ENCODE data around the gene NEO1. TPM values are rescaled to one million over a fixed set of nuclear protein-coding genes. Genes with fewer than 3 reads are reported as not detected.

Gene NEO1
- total RNA-seq, 4 donors from 2014 or later: 12.7 to 30.5 (median 16.4) TPM

- TF ChIP-seq CTCF (IDR thresholded peaks at IDR 0.05; ENCODE audit: low read depth): no peak
Measured at GRCh38 chr15:73247331-73247730, 195.1 kb downstream of the NEO1 start.

- no peak for TF ChIP-seq CTCF (IDR thresholded peaks at IDR 0.05; ENCODE audit: low read depth)
Measured at GRCh38 chr15:73249499-73249898, 197.2 kb downstream of the NEO1 start.

- TF ChIP-seq CTCF (IDR thresholded peaks at IDR 0.05; ENCODE audit: low read depth): no peak
Measured at GRCh38 chr15:73254598-73254997, 202.3 kb downstream of the NEO1 start.

- no peak for TF ChIP-seq CTCF (IDR thresholded peaks at IDR 0.05; ENCODE audit: low read depth)
Measured at GRCh38 chr15:73258271-73259108, 206.2 kb downstream of the NEO1 start.

GRCh38 chr15:73264881-73265280, 212.6 kb downstream of the NEO1 start:
- no peak for TF ChIP-seq CTCF (IDR thresholded peaks at IDR 0.05; ENCODE audit: low read depth)

- no peak for TF ChIP-seq CTCF (IDR thresholded peaks at IDR 0.05; ENCODE audit: low read depth)
Measured at GRCh38 chr15:73265536-73266153, 213.4 kb downstream of the NEO1 start.

- TF ChIP-seq CTCF (IDR thresholded peaks at IDR 0.05; ENCODE audit: low read depth): no peak
Measured at GRCh38 chr15:73268457-73268856, 216.2 kb downstream of the NEO1 start.

All from subcutaneous adipose tissue (tissue), 4 donors.